ENCODE results near the gene QPRT.

GRCh38 chr16:29712809-29713208 is 33.8 kb downstream of the QPRT start:
- TF ChIP-seq CTCF (IDR thresholded peaks at IDR 0.05) (no peak), POLR2A (IDR thresholded peaks at IDR 0.05) (no peak)

Measured in transverse colon (tissue), 3 donors.